Central memory CD8-positive, alpha-beta T cell (primary cell): ENCODE results near the gene ALDH9A1.
"Not testable (repeated sequence)": the region's sequence is repeated elsewhere in the genome, so short reads cannot be mapped to it uniquely, and the experiment has no call there.

Source experiments
- ATAC-seq: fragments of 150-1000 bp; cut with Tn5 transposase; replicated peaks from 2 replicates; pipeline ENCODE4 v1.10.0; 2022; ENCODE audit warnings: mild to moderate bottlenecking, moderate FRiP score, moderate number of reproducible peaks; ENCODE audit not compliant: poor library complexity, severe bottlenecking; ENCODE audit errors: extremely low read depth
- DNase-seq, 2 donors: peaks; one replicate each; pipeline ENCODE4 v3.0.0; 2021; ENCODE audit warnings: low spot score in 2 of 2
- H3K27ac Mint-ChIP-seq: one replicate; pipeline ENCODE4 v1.8.0; 2022; ENCODE audit warnings: low read depth, mild to moderate bottlenecking, moderate library complexity, mixed read lengths
- H3K27me3 Mint-ChIP-seq: one replicate; pipeline ENCODE4 v1.8.0; 2022; ENCODE audit warnings: mixed read lengths
- H3K36me3 Mint-ChIP-seq: one replicate; pipeline ENCODE4 v1.8.0; 2022; ENCODE audit warnings: mild to moderate bottlenecking, moderate library complexity, mixed read lengths; ENCODE audit not compliant: insufficient read depth
- H3K4me1 Mint-ChIP-seq: one replicate; pipeline ENCODE4 v1.8.0; 2022; ENCODE audit warnings: mixed read lengths
- H3K4me3 Mint-ChIP-seq: one replicate; pipeline ENCODE4 v1.8.0; 2022; ENCODE audit warnings: mild to moderate bottlenecking, moderate library complexity, mixed read lengths
- H3K9me3 Mint-ChIP-seq: one replicate; pipeline ENCODE4 v1.8.0; 2022; ENCODE audit warnings: mixed read lengths

Gene ALDH9A1

GRCh38 chr1:165707984-165708706, 9.8 kb upstream of the ALDH9A1 start:
- DNase-seq (no peak), ATAC-seq (no peak)
- Mint-ChIP-seq H3K27ac (no peak overlapping the region), H3K9me3 (no peaks in the 10 kb centered on the region), H3K36me3 (no peaks in the 10 kb centered on the region), H3K4me1 (no peaks in the 10 kb centered on the region), H3K27me3 (peaks cover 51% of the 10 kb centered on the region), H3K4me3 (no peak overlapping the region)

GRCh38 chr1:165703648-165704047, 5.3 kb upstream of the ALDH9A1 start:
- no peak for DNase-seq
- no peak overlapping the region for H3K27ac Mint-ChIP-seq
- no peak for ATAC-seq
- no peak overlapping the region for H3K4me3 Mint-ChIP-seq
- no peaks in the 10 kb centered on the region for H3K4me1 Mint-ChIP-seq
- peaks cover 33% of the 10 kb centered on the region for H3K27me3 Mint-ChIP-seq
- no peaks in the 10 kb centered on the region for H3K9me3 Mint-ChIP-seq
- peaks cover 1% of the 10 kb centered on the region for H3K36me3 Mint-ChIP-seq

DNA sequence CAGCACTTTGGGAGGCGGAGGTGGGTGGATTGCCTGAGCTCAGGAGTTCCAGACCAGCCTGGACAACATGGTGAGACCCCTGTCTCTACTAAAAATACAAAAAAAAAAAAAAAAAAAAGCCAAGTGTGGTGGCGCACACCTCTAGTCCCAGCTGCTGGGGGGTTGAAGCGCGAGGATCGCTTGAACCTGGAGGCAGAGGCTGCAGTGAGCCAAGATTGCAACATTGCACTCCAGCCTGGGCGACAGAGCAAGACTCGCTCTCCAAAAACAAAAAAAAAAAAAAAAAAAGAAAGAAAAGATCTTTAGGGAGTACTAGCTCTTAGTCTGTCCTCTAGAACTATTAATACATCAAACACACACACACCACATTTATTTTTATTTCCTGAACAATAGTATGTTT, 3.6 kb upstream of the ALDH9A1 start:
- not testable (repeated sequence) for DNase-seq, H3K4me3 Mint-ChIP-seq, ATAC-seq, H3K9me3 Mint-ChIP-seq, H3K36me3 Mint-ChIP-seq, H3K27ac Mint-ChIP-seq
- Mint-ChIP-seq H3K4me1 (peaks cover 13% of the 10 kb centered on the region), H3K27me3 (peaks cover 16% of the 10 kb centered on the region)

GRCh38 chr1:165699577-165699976, 1.2 kb upstream of the ALDH9A1 start:
- no peak for DNase-seq
- Mint-ChIP-seq H3K27me3 (no peaks in the 10 kb centered on the region), H3K9me3 (no peaks in the 10 kb centered on the region), H3K4me1 (peaks cover 28% of the 10 kb centered on the region), H3K27ac (no peak overlapping the region), H3K36me3 (peaks cover 7% of the 10 kb centered on the region), H3K4me3 (no peak overlapping the region)
- no peak for ATAC-seq

- Mint-ChIP-seq H3K4me1 (peaks cover 28% of the 10 kb centered on the region), H3K36me3 (peaks cover 11% of the 10 kb centered on the region), H3K27me3 (no peaks in the 10 kb centered on the region), H3K27ac (peak overlapping the region; percentile 93), H3K4me3 (peak overlapping the region; percentile 95), H3K9me3 (no peaks in the 10 kb centered on the region)
- no peak for DNase-seq
- peak; percentile 3 for ATAC-seq
These were observed 345 bp upstream of the ALDH9A1 start for GRCh38 chr1:165698761-165699052.

GRCh38 chr1:165697491-165697880, 876 bp downstream of the ALDH9A1 start:
- no peaks in the 10 kb centered on the region for H3K27me3 Mint-ChIP-seq
- H3K36me3 Mint-ChIP-seq = peaks cover 18% of the 10 kb centered on the region
- H3K4me3 Mint-ChIP-seq = peak overlapping the region; percentile 95
- ATAC-seq (no peak), DNase-seq (no peak)
- peak overlapping the region; percentile 93 for H3K27ac Mint-ChIP-seq
- H3K9me3 Mint-ChIP-seq = no peaks in the 10 kb centered on the region
- peaks cover 28% of the 10 kb centered on the region for H3K4me1 Mint-ChIP-seq

DNA sequence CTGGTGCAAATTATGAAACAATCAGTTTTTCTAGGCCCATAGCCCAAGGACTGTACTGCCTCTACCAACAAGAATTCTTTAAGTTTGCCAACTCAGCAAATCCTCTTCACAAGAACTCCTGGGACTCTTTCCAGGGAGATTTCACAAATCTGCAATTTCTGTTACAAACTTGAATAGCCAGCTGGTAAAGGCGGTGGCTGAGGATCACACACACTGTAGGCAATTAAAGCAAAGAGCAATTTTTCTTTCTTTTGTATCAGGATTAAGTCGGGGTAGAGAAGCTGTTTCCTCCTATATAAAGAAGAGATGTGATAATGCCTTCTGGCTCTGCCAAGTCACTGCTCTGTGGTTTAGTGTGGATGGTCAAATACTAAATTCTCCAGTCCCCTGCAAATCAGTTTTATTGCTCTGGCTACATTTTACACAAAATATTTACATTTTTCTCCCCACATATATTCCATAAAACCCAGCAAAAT, 1.7 kb downstream of the ALDH9A1 start:
- peak overlapping the region; percentile 43 for H3K27ac Mint-ChIP-seq
- peaks cover 18% of the 10 kb centered on the region for H3K36me3 Mint-ChIP-seq
- no peaks in the 10 kb centered on the region for H3K27me3 Mint-ChIP-seq
- peak overlapping the region; percentile 95 for H3K4me3 Mint-ChIP-seq
- no peaks in the 10 kb centered on the region for H3K9me3 Mint-ChIP-seq
- ATAC-seq (no peak), DNase-seq (no peak)
- peaks cover 34% of the 10 kb centered on the region for H3K4me1 Mint-ChIP-seq

- no peak overlapping the region for H3K27ac Mint-ChIP-seq
These were observed 3.3 kb downstream of the ALDH9A1 start for GRCh38 chr1:165695031-165695430.

DNA sequence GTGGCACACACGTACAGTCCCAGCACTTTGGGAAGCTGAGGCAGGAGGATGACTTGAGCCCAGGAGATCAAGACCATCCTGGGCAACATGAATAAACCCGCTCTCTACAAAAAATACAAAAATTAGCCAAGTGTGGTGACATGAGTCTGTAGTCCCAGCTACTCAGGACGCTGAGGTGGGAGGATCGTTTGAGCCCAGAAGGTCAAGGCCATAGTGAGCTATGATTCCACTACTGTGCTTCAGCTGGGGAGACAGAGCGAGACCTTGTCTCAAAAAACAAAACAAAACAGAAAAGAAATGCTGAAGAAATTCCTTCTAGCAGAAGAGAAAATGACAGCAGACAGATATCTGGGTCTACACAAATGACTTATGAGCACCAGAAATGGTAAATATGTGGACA, 10.3 kb downstream of the ALDH9A1 start:
- Mint-ChIP-seq H3K36me3 (peaks cover 14% of the 10 kb centered on the region), H3K4me1 (peaks cover 68% of the 10 kb centered on the region), H3K27me3 (no peaks in the 10 kb centered on the region), H3K4me3 (no peak overlapping the region), H3K9me3 (no peaks in the 10 kb centered on the region), H3K27ac (peak overlapping the region; percentile 81)
- ATAC-seq (no peak), DNase-seq (no peak)

More at GRCh38 chr1:165695031-165695430, 3.3 kb downstream of the ALDH9A1 start:
- DNase-seq (no peak), ATAC-seq (no peak)
- Mint-ChIP-seq H3K4me3 (no peak overlapping the region), H3K9me3 (no peaks in the 10 kb centered on the region), H3K36me3 (peaks cover 19% of the 10 kb centered on the region), H3K4me1 (peaks cover 43% of the 10 kb centered on the region), H3K27me3 (no peaks in the 10 kb centered on the region)

DNA sequence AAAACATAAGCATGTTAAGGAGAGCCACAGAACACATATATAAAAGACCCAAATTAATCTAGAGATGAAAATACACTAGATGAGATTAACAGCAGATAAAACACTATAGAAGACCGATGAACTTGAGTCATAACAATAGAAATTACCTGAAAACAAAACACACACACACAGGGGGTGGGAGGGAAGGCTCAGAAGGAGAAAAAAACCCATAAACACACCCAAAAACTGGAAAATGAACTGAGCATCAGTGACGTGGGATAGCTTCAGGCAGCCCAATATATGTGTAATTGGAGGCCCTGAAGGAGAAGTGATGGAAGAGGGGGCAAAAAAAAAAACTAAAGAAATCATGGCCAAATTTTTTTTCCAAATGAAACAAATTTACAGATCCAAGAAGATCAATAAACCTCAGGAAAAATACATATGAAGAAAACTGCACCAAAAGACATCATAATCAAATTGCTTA, 11.4 kb downstream of the ALDH9A1 start:
- Mint-ChIP-seq H3K27ac (peak overlapping the region; percentile 63), H3K4me3 (peak overlapping the region; percentile 50), H3K4me1 (peaks cover 65% of the 10 kb centered on the region), H3K9me3 (no peaks in the 10 kb centered on the region), H3K27me3 (no peaks in the 10 kb centered on the region), H3K36me3 (peaks cover 16% of the 10 kb centered on the region)
- DNase-seq (no peak), ATAC-seq (no peak)

GRCh38 chr1:165686121-165686970, 12.0 kb downstream of the ALDH9A1 start:
- ATAC-seq = peak; percentile 52
- H3K27ac Mint-ChIP-seq = peak overlapping the region; percentile 63
- no peaks in the 10 kb centered on the region for H3K9me3 Mint-ChIP-seq
- no peaks in the 10 kb centered on the region for H3K27me3 Mint-ChIP-seq
- peaks cover 59% of the 10 kb centered on the region for H3K4me1 Mint-ChIP-seq
- H3K36me3 Mint-ChIP-seq = peaks cover 18% of the 10 kb centered on the region
- no peak for DNase-seq
- peak overlapping the region; percentile 50 for H3K4me3 Mint-ChIP-seq

DNA sequence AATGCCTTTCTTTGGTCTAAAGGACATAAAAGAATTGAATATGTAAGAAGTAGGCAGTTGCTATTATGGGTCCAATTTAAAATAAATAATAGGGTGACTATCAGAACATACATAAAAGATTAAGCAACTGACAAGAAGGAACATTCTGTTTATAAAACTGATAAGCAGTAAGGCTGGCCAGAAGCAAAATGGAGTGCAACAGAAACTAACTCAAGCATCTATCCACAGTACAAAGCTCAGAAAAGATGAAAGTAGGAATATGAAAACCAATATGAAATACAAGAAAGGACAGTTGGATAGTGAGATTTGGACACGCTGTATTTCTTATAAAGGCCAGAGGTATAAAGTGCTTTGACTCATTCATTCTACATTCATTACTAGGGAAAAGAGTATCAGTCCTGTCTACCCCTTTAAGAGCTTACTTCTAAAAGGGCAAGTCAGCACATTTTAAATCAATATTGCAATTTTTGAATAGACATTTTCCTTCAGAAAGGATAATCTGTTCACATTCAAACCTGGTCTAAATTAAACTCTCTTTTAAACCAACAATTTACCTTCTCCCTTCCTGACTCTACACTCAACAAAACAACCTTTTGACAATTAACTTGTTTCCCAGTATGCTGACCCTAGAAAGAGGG, 14.4 kb downstream of the ALDH9A1 start:
- ATAC-seq = no peak

More for the DNA sequence above, 14.4 kb downstream of the ALDH9A1 start:
- DNase-seq = no peak
- H3K9me3 Mint-ChIP-seq = no peaks in the 10 kb centered on the region
- peaks cover 28% of the 10 kb centered on the region for H3K36me3 Mint-ChIP-seq
- no peak overlapping the region for H3K27ac Mint-ChIP-seq
- H3K27me3 Mint-ChIP-seq = no peaks in the 10 kb centered on the region
- no peak overlapping the region for H3K4me3 Mint-ChIP-seq
- peaks cover 53% of the 10 kb centered on the region for H3K4me1 Mint-ChIP-seq
